GM19035 (cell line): ENCODE measurements around the gene TSG101.

ENCODE experiments used
- ATAC-seq: cut with Tn5 transposase; IDR thresholded peaks from one replicate; pipeline ENCODE4 v1.9.1; 2021; ENCODE audit not compliant: unreplicated experiment

The TSG101 gene

GRCh38 chr11:18526521-18527296 lies at the start of gene TSG101:
TSS of gene TSG101 (minus strand) at chr11:18526942. CDS start at chr11:18526816, 126 bp downstream.
- ATAC-seq, result peak; percentile 93

- ATAC-seq, result no peak
These were observed 48.6 kb upstream of the TSG101 start for GRCh38 chr11:18575361-18575760.

- ATAC-seq, result no peak
These were observed 40.3 kb upstream of the TSG101 start for GRCh38 chr11:18567081-18567480.

- no peak for ATAC-seq
These were observed 39.7 kb upstream of the TSG101 start for GRCh38 chr11:18566406-18566805.

GRCh38 chr11:18564149-18564548 lies 37.4 kb upstream of the TSG101 start:
- no peak for ATAC-seq

GRCh38 chr11:18563090-18563730 lies 36.5 kb upstream of the TSG101 start:
- ATAC-seq, result no peak

GRCh38 chr11:18548001-18548400 lies 21.3 kb upstream of the TSG101 start:
- no peak for ATAC-seq

GRCh38 chr11:18540207-18541009 lies 13.7 kb upstream of the TSG101 start:
- ATAC-seq, result no peak

- ATAC-seq, result no peak
These were observed 9.5 kb upstream of the TSG101 start for GRCh38 chr11:18536209-18536608.

GRCh38 chr11:18534245-18534644 lies 7.5 kb upstream of the TSG101 start:
- ATAC-seq, result no peak

GRCh38 chr11:18533365-18533764 lies 6.6 kb upstream of the TSG101 start:
- no peak for ATAC-seq

- no peak for ATAC-seq
These were observed 770 bp upstream of the TSG101 start for GRCh38 chr11:18527512-18527911.

- ATAC-seq, result no peak
These were observed 617 bp downstream of the TSG101 start for GRCh38 chr11:18526130-18526520.

- ATAC-seq, result no peak
These were observed 2.5 kb downstream of the TSG101 start for GRCh38 chr11:18524248-18524647.

GRCh38 chr11:18523084-18523483 lies 3.7 kb downstream of the TSG101 start:
- no peak for ATAC-seq

GRCh38 chr11:18522388-18522787 lies 4.4 kb downstream of the TSG101 start:
- ATAC-seq, result no peak

GRCh38 chr11:18521122-18521521 lies 5.6 kb downstream of the TSG101 start:
- no peak for ATAC-seq

- no peak for ATAC-seq
These were observed 24.4 kb downstream of the TSG101 start for GRCh38 chr11:18502352-18502751.

- no peak for ATAC-seq
These were observed 25.1 kb downstream of the TSG101 start for GRCh38 chr11:18501629-18502028.

- no peak for ATAC-seq
These were observed 28.7 kb downstream of the TSG101 start for GRCh38 chr11:18498039-18498438.

- no peak for ATAC-seq
These were observed 31.0 kb downstream of the TSG101 start for GRCh38 chr11:18495703-18496102.

GRCh38 chr11:18495271-18495670 lies 31.5 kb downstream of the TSG101 start:
- ATAC-seq, result no peak
